Measurements from ENCODE around the gene SRM. TPM values are rescaled to one million over a fixed set of nuclear protein-coding genes. Genes with fewer than 3 reads are reported as not detected.
"Not testable (repeated sequence)": the region's sequence is repeated elsewhere in the genome, so short reads cannot be mapped to it uniquely, and the experiment has no call there.

The SRM gene
- total RNA-seq, 2 donors from 2014 or later = 58.8 to 77.5 TPM

GRCh38 chr1:11046625-11047365 lies 13.0 kb downstream of the SRM start, which contains the start of gene MASP2:
MASP2 (minus strand) TSS chr1:11047239; CDS start chr1:11047207, 32 bp downstream.
- no peak within 1 kb of the TSS for H3K27ac Mint-ChIP-seq
- H3K9me3 Mint-ChIP-seq = no peaks in the 10 kb centered on the region
- no peak for ATAC-seq (replicated peaks in 1 of 2)
- peaks cover 1% of the 10 kb centered on the region for H3K4me1 Mint-ChIP-seq (ENCODE audit: low read depth)
- H3K36me3 Mint-ChIP-seq (ENCODE audit: insufficient read depth in 2 of 2) = no peaks in the 10 kb centered on the region
- DNase-seq = no peak
- H3K4me3 Mint-ChIP-seq = no peak within 1 kb of the TSS
- H3K27me3 Mint-ChIP-seq (ENCODE audit: low read depth) = no peaks in the 10 kb centered on the region

GRCh38 chr1:11046270-11046566 lies 13.6 kb downstream of the SRM start:
- DNase-seq = no peak
- Mint-ChIP-seq H3K36me3 (ENCODE audit: insufficient read depth in 2 of 2) (no peaks in the 10 kb centered on the region), H3K27ac (no peak overlapping the region), H3K9me3 (no peaks in the 10 kb centered on the region), H3K27me3 (ENCODE audit: low read depth) (no peaks in the 10 kb centered on the region), H3K4me3 (no peak overlapping the region), H3K4me1 (ENCODE audit: low read depth) (no peaks in the 10 kb centered on the region)
- no peak for ATAC-seq (replicated peaks in 1 of 2)

- Mint-ChIP-seq H3K36me3 (ENCODE audit: insufficient read depth in 2 of 2) (no peaks in the 10 kb centered on the region), H3K4me1 (ENCODE audit: low read depth) (no peaks in the 10 kb centered on the region), H3K27ac (no peak overlapping the region), H3K9me3 (no peaks in the 10 kb centered on the region), H3K27me3 (ENCODE audit: low read depth) (no peaks in the 10 kb centered on the region), H3K4me3 (no peak overlapping the region)
- DNase-seq (no peak), ATAC-seq (replicated peaks in 1 of 2) (no peak)
Measured at GRCh38 chr1:11045428-11046269, 14.2 kb downstream of the SRM start.

- no peaks in the 10 kb centered on the region for H3K4me1 Mint-ChIP-seq (ENCODE audit: low read depth)
- ATAC-seq (replicated peaks in 1 of 2) (no peak), DNase-seq (no peak)
- H3K36me3 Mint-ChIP-seq (ENCODE audit: insufficient read depth in 2 of 2) = no peaks in the 10 kb centered on the region
- no peak overlapping the region for H3K27ac Mint-ChIP-seq
- no peaks in the 10 kb centered on the region for H3K9me3 Mint-ChIP-seq
- H3K27me3 Mint-ChIP-seq (ENCODE audit: low read depth) = no peaks in the 10 kb centered on the region
- no peak overlapping the region for H3K4me3 Mint-ChIP-seq
Measured at GRCh38 chr1:11044849-11045427, 14.9 kb downstream of the SRM start.

- no peak overlapping the region for H3K27ac Mint-ChIP-seq
- no peaks in the 10 kb centered on the region for H3K9me3 Mint-ChIP-seq
- no peak overlapping the region for H3K4me3 Mint-ChIP-seq
- no peak for DNase-seq
- H3K27me3 Mint-ChIP-seq (ENCODE audit: low read depth) = no peaks in the 10 kb centered on the region
- no peaks in the 10 kb centered on the region for H3K4me1 Mint-ChIP-seq (ENCODE audit: low read depth)
- no peak for ATAC-seq (replicated peaks in 1 of 2)
- no peaks in the 10 kb centered on the region for H3K36me3 Mint-ChIP-seq (ENCODE audit: insufficient read depth in 2 of 2)
Measured at GRCh38 chr1:11044086-11044848, 15.6 kb downstream of the SRM start.

GRCh38 chr1:11042995-11043874 lies 16.6 kb downstream of the SRM start:
- no peaks in the 10 kb centered on the region for H3K36me3 Mint-ChIP-seq (ENCODE audit: insufficient read depth in 2 of 2)
- H3K4me1 Mint-ChIP-seq (ENCODE audit: low read depth) = no peaks in the 10 kb centered on the region
- DNase-seq (no peak), ATAC-seq (replicated peaks in 1 of 2) (no peak)
- H3K27me3 Mint-ChIP-seq (ENCODE audit: low read depth) = no peaks in the 10 kb centered on the region
- H3K4me3 Mint-ChIP-seq = no peak overlapping the region
- no peak overlapping the region for H3K27ac Mint-ChIP-seq
- H3K9me3 Mint-ChIP-seq = no peaks in the 10 kb centered on the region

GRCh38 chr1:11042065-11042464 lies 17.8 kb downstream of the SRM start:
- Mint-ChIP-seq H3K4me1 (ENCODE audit: low read depth) (no peaks in the 10 kb centered on the region), H3K27me3 (ENCODE audit: low read depth) (no peaks in the 10 kb centered on the region), H3K9me3 (no peaks in the 10 kb centered on the region), H3K4me3 (no peak overlapping the region), H3K27ac (no peak overlapping the region), H3K36me3 (ENCODE audit: insufficient read depth in 2 of 2) (no peaks in the 10 kb centered on the region)
- no peak for ATAC-seq (replicated peaks in 1 of 2)
- DNase-seq = no peak

- Mint-ChIP-seq H3K27ac (no peak overlapping the region), H3K9me3 (no peaks in the 10 kb centered on the region), H3K4me1 (ENCODE audit: low read depth) (no peaks in the 10 kb centered on the region), H3K4me3 (no peak overlapping the region), H3K27me3 (ENCODE audit: low read depth) (no peaks in the 10 kb centered on the region), H3K36me3 (ENCODE audit: insufficient read depth in 2 of 2) (no peaks in the 10 kb centered on the region)
- no peak for ATAC-seq (replicated peaks in 1 of 2)
- no peak for DNase-seq
Measured at GRCh38 chr1:11041048-11041447, 18.8 kb downstream of the SRM start.

GRCh38 chr1:11040105-11040429 lies 19.8 kb downstream of the SRM start:
- not testable (repeated sequence) for H3K4me3 Mint-ChIP-seq; H3K27ac Mint-ChIP-seq; H3K27me3 Mint-ChIP-seq (ENCODE audit: low read depth); H3K36me3 Mint-ChIP-seq (ENCODE audit: insufficient read depth in 2 of 2); H3K4me1 Mint-ChIP-seq (ENCODE audit: low read depth); ATAC-seq (replicated peaks in 1 of 2); H3K9me3 Mint-ChIP-seq; DNase-seq

GRCh38 chr1:11039351-11040104 lies 20.3 kb downstream of the SRM start:
- no peaks in the 10 kb centered on the region for H3K27me3 Mint-ChIP-seq (ENCODE audit: low read depth)
- no peak for ATAC-seq (replicated peaks in 1 of 2)
- H3K27ac Mint-ChIP-seq = no peak overlapping the region
- no peak for DNase-seq
- H3K4me3 Mint-ChIP-seq = no peak overlapping the region
- H3K9me3 Mint-ChIP-seq = no peaks in the 10 kb centered on the region
- H3K4me1 Mint-ChIP-seq (ENCODE audit: low read depth) = no peaks in the 10 kb centered on the region
- no peaks in the 10 kb centered on the region for H3K36me3 Mint-ChIP-seq (ENCODE audit: insufficient read depth in 2 of 2)

GRCh38 chr1:11037740-11038182 lies 22.1 kb downstream of the SRM start:
- Mint-ChIP-seq H3K36me3 (ENCODE audit: insufficient read depth in 2 of 2) (no peaks in the 10 kb centered on the region), H3K4me1 (ENCODE audit: low read depth) (no peaks in the 10 kb centered on the region), H3K27ac (no peak overlapping the region), H3K9me3 (no peaks in the 10 kb centered on the region), H3K27me3 (ENCODE audit: low read depth) (no peaks in the 10 kb centered on the region), H3K4me3 (no peak overlapping the region)
- ATAC-seq (replicated peaks in 1 of 2) (peak; percentile 92 to 93), DNase-seq (peak; percentile 87 to 89)

Data from activated T-cell treated with anti-CD3 and anti-CD28 coated beads, Interleukin-2, amount 50 U/mL, for 72 hours (primary cell).